GM19023 (cell line): ENCODE measurements around the gene SLC6A6.

Experiments used
- ATAC-seq: cut with Tn5 transposase; IDR thresholded peaks from one replicate; pipeline ENCODE4 v1.9.1; 2021; ENCODE audit warnings: mild to moderate bottlenecking, moderate library complexity; ENCODE audit not compliant: unreplicated experiment

Gene SLC6A6

DNA sequence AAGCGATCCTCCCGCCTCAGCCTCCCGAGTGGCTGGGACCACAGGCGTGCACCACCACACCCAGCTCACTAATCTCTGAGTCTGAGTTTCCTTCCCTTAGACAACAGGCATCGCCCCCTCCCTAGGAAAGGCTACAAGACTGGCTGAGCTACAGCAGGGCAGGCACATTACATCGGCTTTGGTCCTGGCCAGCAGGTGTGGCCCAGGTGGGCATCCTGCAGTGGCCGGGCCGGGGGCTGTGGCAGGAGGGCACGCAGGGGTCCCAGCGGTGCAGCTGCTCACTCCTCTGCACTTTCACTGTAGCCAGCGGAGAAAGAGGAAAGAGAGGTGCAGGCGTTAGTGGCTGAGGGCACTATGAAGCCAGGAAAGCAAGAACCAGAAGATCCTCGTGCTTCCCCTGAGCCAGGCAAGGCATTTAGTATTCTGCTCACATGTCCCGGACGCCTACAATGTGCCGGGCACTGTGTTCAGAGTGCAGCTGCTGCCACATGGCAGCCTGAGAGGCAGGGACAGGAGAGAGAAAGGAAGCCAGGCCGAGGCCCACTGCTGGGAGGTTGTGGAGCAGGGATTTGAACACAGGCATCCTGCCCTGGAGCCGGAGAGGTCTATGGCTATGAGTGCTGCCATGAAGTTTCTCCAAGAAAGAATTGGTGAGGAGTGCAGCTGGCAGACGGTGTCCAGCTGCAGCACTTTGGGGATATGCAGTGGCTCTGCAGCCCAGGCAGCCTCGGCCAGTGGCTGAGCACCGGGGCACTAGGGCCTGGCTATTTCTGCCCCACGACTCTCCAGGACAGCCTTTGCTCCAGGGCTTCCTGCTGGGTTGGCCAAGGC is 115.4 kb downstream of the SLC6A6 start:
- ATAC-seq = no peak

- no peak for ATAC-seq
These were observed 116.0 kb downstream of the SLC6A6 start for GRCh38 chr3:14518432-14518802.

DNA sequence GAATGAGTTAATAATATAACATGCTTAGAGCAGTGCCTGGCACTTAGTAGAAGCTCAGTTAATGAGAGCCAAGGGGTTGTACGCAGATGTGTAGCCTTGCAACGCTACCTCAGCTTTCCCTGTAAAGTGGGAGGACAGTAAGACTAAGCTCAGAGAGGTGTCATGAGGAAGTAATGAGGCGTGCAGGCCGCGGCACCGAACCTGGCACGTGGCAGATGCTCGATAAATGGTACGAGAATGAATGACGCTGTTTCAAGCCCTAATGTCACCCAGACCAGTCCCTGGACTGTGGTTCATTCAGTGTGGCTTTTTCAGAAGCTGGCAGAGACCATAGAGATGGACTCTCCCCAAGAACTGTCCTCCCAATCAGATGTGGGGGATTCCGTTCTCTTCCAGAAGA is 116.5 kb downstream of the SLC6A6 start:
- no peak for ATAC-seq

DNA sequence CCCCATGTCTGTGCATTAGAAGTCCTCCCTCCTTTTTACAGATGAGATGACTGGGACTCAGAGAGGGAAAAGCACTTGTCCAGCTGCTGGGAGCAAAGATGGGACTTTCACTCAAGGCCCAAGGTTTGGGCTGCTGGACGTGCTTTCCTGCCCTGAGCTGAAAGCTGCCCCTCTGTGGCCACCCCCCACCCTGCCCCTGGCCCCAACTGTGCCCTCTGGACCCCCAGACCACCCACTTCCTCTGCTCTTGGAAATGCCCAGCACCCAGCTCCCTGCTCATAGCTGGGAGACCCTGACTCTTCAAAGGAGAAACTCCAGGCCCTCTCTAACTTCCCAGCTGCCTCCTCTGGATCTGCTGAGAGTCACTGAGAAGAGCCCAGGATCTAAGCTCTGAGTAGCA is 117.0 kb downstream of the SLC6A6 start:
- ATAC-seq = no peak

- no peak for ATAC-seq
These were observed 117.7 kb downstream of the SLC6A6 start for GRCh38 chr3:14520149-14520548.

- ATAC-seq = no peak
These were observed 118.6 kb downstream of the SLC6A6 start for GRCh38 chr3:14520967-14521366.

DNA sequence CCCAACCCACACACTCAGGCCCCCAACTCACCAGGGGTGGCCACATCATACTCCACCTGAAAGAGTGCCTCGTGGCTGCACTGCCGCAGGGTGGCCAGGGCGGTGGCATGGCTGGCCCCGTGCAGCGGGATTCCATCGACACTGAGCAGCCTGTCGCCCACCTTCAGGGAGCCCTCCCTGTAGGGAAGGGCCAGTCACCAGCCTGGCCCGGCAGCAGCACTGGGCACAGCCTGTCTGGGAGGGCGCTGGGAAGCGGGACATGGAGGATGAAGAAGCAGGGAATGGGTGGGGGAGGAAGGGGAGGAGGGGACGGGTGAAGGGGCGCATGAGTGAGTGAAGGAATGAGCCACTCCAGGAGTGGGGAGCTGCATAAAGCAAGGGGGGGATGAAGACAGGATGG is 119.2 kb downstream of the SLC6A6 start:
- no peak for ATAC-seq

DNA sequence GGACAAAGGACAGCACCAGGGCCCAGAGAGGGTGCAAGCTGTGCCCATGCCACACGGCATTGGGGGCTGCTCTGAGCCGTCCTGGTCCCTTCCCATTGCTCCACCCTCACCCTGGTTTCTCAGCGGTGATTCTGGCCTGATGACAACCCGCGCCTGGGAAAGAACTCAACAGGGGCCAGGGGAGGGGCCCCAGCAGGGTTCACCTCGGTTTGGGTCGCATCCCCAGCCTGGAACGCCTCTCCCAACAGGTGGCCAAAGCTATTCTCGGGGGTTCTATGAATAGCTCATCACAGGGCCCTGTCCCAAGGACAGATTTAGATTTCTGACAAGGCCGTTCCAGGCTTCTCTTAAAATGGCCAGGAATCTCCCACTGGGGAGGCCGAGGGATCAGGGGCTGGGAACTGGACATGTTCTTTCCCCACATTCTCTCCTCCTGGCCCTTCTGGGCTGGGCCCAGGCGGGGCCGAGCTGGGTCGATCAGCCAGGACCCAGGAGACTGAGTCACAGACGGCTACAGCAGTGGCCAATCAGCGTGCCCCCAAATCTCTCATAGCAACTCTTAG is 119.8 kb downstream of the SLC6A6 start:
- no peak for ATAC-seq

DNA sequence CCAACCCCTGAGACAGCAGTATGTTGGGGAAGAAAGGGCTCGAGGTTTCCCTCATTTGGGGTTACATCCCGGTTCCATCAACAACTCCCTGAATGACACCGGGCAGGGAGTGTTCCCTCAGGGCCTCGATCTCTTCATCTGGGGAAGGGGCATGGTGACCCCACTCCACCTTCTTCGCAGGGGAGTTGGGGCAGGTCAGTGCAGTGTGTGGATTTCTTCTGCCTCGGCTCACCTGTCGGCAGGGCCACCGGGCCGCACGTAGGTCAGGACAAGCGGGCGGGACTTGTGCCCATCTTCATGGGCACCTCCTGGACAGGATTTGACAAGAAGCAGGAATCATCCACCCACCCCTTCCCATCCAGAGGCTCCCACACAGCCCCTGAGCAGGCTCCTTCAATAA is 120.4 kb downstream of the SLC6A6 start:
- no peak for ATAC-seq

GRCh38 chr3:14523792-14524191 is 121.4 kb downstream of the SLC6A6 start:
- ATAC-seq = no peak

- ATAC-seq = no peak
These were observed 121.9 kb downstream of the SLC6A6 start for GRCh38 chr3:14524311-14524711.

GRCh38 chr3:14524920-14525660 is 122.7 kb downstream of the SLC6A6 start:
- no peak for ATAC-seq

GRCh38 chr3:14525685-14526631 is 123.6 kb downstream of the SLC6A6 start:
- ATAC-seq = no peak

GRCh38 chr3:14528081-14528480 is 125.7 kb downstream of the SLC6A6 start:
- no peak for ATAC-seq

GRCh38 chr3:14531856-14532395 is 129.5 kb downstream of the SLC6A6 start:
- no peak for ATAC-seq

DNA sequence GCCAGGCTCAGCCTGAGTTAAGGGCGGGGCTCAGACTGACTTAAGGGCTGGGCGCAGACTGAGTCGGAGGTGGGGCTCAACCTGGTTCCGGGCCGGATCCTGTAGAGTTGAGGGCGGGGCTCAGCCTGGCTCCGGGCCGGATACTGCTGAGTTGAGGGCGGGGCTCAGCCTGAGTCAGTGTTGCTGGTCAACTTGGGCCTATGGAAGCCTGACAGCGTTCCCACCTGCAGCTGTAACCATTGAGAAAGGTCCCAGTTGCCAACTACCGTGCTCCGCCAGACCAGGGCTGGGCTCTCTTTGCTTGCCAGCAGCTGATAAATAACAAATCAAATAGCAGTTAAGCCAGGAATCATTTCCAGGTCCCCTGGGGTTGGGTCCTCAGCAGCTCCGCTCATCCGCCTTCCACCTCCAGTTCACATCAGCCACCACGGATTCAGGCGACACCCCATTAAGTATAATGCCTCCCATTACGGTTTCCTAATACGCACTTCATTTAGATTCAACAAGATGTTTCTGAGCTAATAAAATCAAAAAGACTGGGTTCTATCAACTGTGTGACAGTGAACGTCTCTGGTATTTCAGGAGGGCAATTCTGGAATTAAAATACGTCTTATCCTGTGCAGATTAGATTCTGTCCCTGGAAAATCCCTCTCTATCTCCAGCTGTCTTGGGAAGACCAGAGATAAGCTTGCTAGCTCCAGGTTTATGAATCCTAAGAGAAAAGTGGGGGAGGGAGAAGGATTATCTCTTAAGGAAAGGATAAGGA is 130.5 kb downstream of the SLC6A6 start:
- no peak for ATAC-seq

GRCh38 chr3:14533457-14533958 is 131.1 kb downstream of the SLC6A6 start:
- no peak for ATAC-seq

GRCh38 chr3:14534516-14535191 is 132.2 kb downstream of the SLC6A6 start:
- no peak for ATAC-seq

GRCh38 chr3:14535616-14536015 is 133.2 kb downstream of the SLC6A6 start:
- no peak for ATAC-seq
